IMR-90 (cell line): Measurements from ENCODE around the gene F12. TPM values are rescaled to one million over a fixed set of nuclear protein-coding genes. Genes with fewer than 3 reads are reported as not detected.

ENCODE experiments used
- ATAC-seq: fragments of 200-7000 bp; cut with Tn5 transposase; 2 replicates; pipeline ENCODE4 v1.9.1; 2020; ENCODE audit warnings: low read depth, mild to moderate bottlenecking, moderate library complexity
- BruUV-seq: library from RNA; stranded (reverse); fragments of 400-500 nt; replicated peaks from 2 replicates; lab custom pipeline; 2021; lab: Mats Ljungman, UMichigan
- CTCF ChIA-PET: fragments of 300-600 bp; formaldehyde crosslinking; extraction: SDS; loops from one replicate; lab custom pipeline; 2021; ENCODE audit warnings: antibody characterized with exemption; lab: Yijun Ruan, JAX
- POLR2A ChIA-PET: fragments of 300-600 bp; sonication (Branson Sonifier 250); formaldehyde crosslinking; loops from one replicate; lab custom pipeline; 2022; ENCODE audit warnings: antibody characterized with exemption; ENCODE audit not compliant: unreplicated experiment; lab: Charles Lee
- DNase-seq: peaks from one replicate; pipeline ENCODE4 v3.0.0; 2013
- H2AFZ ChIP-seq: replicated peaks from 2 replicates; pipeline ENCODE3; 2013; ENCODE audit warnings: low read length, mild to moderate bottlenecking; ENCODE audit not compliant: poor library complexity
- H2AK5ac ChIP-seq: 2 replicates; pipeline ENCODE4 v1.6.1; 2013; ENCODE audit warnings: low read depth, low read length, inconsistent platforms
- H2AK9ac ChIP-seq: replicated peaks from 2 replicates; pipeline ENCODE3; 2013; ENCODE audit warnings: mild to moderate bottlenecking, low read depth, low read length, moderate library complexity; ENCODE audit not compliant: poor library complexity
- H2BK120ac ChIP-seq: 2 replicates; pipeline ENCODE4 v1.6.1; 2013; ENCODE audit warnings: low read depth, low read length, inconsistent platforms
- H2BK15ac ChIP-seq: 3 replicates; pipeline ENCODE4 v1.6.1; 2013; ENCODE audit warnings: low read depth, low read length, inconsistent platforms
- H2BK20ac ChIP-seq: 2 replicates; pipeline ENCODE4 v1.6.1; 2013; ENCODE audit warnings: low read depth, mild to moderate bottlenecking, inconsistent platforms, low read length, moderate library complexity
- H2BK5ac ChIP-seq: 2 replicates; pipeline ENCODE4 v1.6.1; 2013; ENCODE audit warnings: mild to moderate bottlenecking, low read depth, low read length, inconsistent platforms; ENCODE audit not compliant: poor library complexity, severe bottlenecking
- H3K14ac ChIP-seq: replicated peaks from 2 replicates; pipeline ENCODE4 v1.6.1; 2013; ENCODE audit warnings: low read depth, low read length, inconsistent platforms
- H3K18ac ChIP-seq: 2 replicates; pipeline ENCODE4 v1.6.1; 2013; ENCODE audit warnings: low read depth, low read length, control low read depth
- H3K23ac ChIP-seq: 2 replicates; pipeline ENCODE4 v1.6.1; 2013; ENCODE audit warnings: low read depth, low read length, inconsistent platforms
- H3K27ac ChIP-seq: 2 replicates; pipeline ENCODE4 v1.5.1; 2013; ENCODE audit warnings: mild to moderate bottlenecking, control low read depth, low read length; ENCODE audit not compliant: insufficient read depth
- H3K27me3 ChIP-seq: 2 replicates; pipeline ENCODE4 v1.6.1; 2013; ENCODE audit warnings: low read length; ENCODE audit not compliant: control insufficient read depth, insufficient read depth
- H3K36me3 ChIP-seq: 2 replicates; pipeline ENCODE4 v1.6.1; 2013; ENCODE audit warnings: low read length, mixed read lengths; ENCODE audit not compliant: control insufficient read depth, insufficient read depth
- H3K4ac ChIP-seq: 2 replicates; pipeline ENCODE4 v1.6.1; 2013; ENCODE audit warnings: low read depth, low read length, inconsistent platforms
- H3K4me1 ChIP-seq: 2 replicates; pipeline ENCODE4 v1.6.1; 2013; ENCODE audit warnings: low read length, mixed read lengths; ENCODE audit not compliant: control insufficient read depth, insufficient read depth
- H3K4me2 ChIP-seq: 2 replicates; pipeline ENCODE4 v1.6.1; 2013; ENCODE audit warnings: low read depth, mild to moderate bottlenecking, control low read depth, low read length, moderate library complexity
- H3K4me3 ChIP-seq: 2 replicates; pipeline ENCODE4 v1.5.1; 2013; ENCODE audit warnings: low read depth, mild to moderate bottlenecking, control low read depth, low read length, moderate library complexity; ENCODE audit not compliant: insufficient read depth
- H3K56ac ChIP-seq: 2 replicates; pipeline ENCODE4 v1.6.1; 2013; ENCODE audit warnings: low read length, inconsistent platforms; ENCODE audit not compliant: insufficient read depth; ENCODE audit errors: extremely low read depth
- H3K79me1 ChIP-seq, 2 experiments: 2 replicates each; pipeline ENCODE4 v1.6.1; 2013; ENCODE audit warnings: low read length in 2 of 2, inconsistent platforms in 1 of 2, low read depth in 1 of 2
- H3K9ac ChIP-seq: 2 replicates; pipeline ENCODE4 v1.6.1; 2013; ENCODE audit warnings: low read depth, low read length, control low read depth
- H3K9me1 ChIP-seq: 2 replicates; pipeline ENCODE4 v1.6.1; 2013; ENCODE audit warnings: low read length, inconsistent platforms; ENCODE audit not compliant: insufficient read depth
- H3K9me3 ChIP-seq: 2 replicates; pipeline ENCODE4 v1.6.1; 2013; ENCODE audit warnings: low read length; ENCODE audit not compliant: control insufficient read depth, insufficient read depth
- H4K20me1 ChIP-seq: 2 replicates; pipeline ENCODE4 v1.6.1; 2013; ENCODE audit warnings: low read length, inconsistent platforms; ENCODE audit not compliant: insufficient read depth
- H4K5ac ChIP-seq: 2 replicates; pipeline ENCODE4 v1.6.1; 2013; ENCODE audit warnings: mild to moderate bottlenecking, low read depth, low read length, control low read depth
- H4K8ac ChIP-seq, 2 experiments: 2 replicates each; pipeline ENCODE4 v1.6.1; 2013; ENCODE audit warnings: low read depth in 2 of 2, low read length in 2 of 2, control low read depth in 1 of 2, inconsistent platforms in 1 of 2
- H4K91ac ChIP-seq: 2 replicates; pipeline ENCODE4 v1.6.1; 2013; ENCODE audit warnings: low read depth, low read length, inconsistent platforms; ENCODE audit not compliant: insufficient read depth
- BHLHE40 ChIP-seq: fragments of 150-350 bp; IDR thresholded peaks from 2 replicates; pipeline ENCODE4 v1.6.1; 2016; ENCODE audit warnings: mild to moderate bottlenecking, low read depth, low read length
- FOS ChIP-seq: fragments of 150-350 bp; IDR thresholded peaks from 2 replicates; pipeline ENCODE4 v1.6.1; 2016; ENCODE audit warnings: low read depth, low read length
- MAFK ChIP-seq: IDR thresholded peaks from 2 replicates; pipeline ENCODE4 v1.6.1; 2012; ENCODE audit warnings: low read depth, low read length, improper control_type of control experiment
- MXI1 ChIP-seq: IDR thresholded peaks from 2 replicates; pipeline ENCODE4 v1.6.1; 2012; ENCODE audit warnings: low read depth, mild to moderate bottlenecking, low read length, moderate library complexity, borderline replicate concordance
- NFE2L2 ChIP-seq: fragments of 150-350 bp; IDR thresholded peaks from 2 replicates; pipeline ENCODE4 v1.6.1; 2016; ENCODE audit warnings: low read depth, mild to moderate bottlenecking, low read length
- POLR2A ChIP-seq: IDR thresholded peaks from 2 replicates; pipeline ENCODE4 v1.6.1; 2012; ENCODE audit warnings: mild to moderate bottlenecking, low read depth, low read length
- RAD21 ChIP-seq: IDR thresholded peaks from 2 replicates; pipeline ENCODE4 v1.6.1; 2012; ENCODE audit warnings: low read length, improper control_type of control experiment
- RCOR1 ChIP-seq: IDR thresholded peaks from 2 replicates; pipeline ENCODE4 v1.6.1; 2012; ENCODE audit warnings: mild to moderate bottlenecking, low read length, improper control_type of control experiment; ENCODE audit not compliant: insufficient replicate concordance
- RFX5 ChIP-seq: IDR thresholded peaks from 2 replicates; pipeline ENCODE4 v1.8.0; 2012; ENCODE audit warnings: low read depth, mild to moderate bottlenecking, low read length, moderate library complexity
- SMC3 ChIP-seq: fragments of 150-350 bp; IDR thresholded peaks from 2 replicates; pipeline ENCODE4 v1.6.1; 2016; ENCODE audit warnings: low read depth, mild to moderate bottlenecking, antibody characterized with exemption, low read length, moderate library complexity
- WGBS, 2 experiments: methylation state at CpG; one replicate each; pipeline versions ENCODE4 v1.1.5 to v1.1.7; 2013; ENCODE audit warnings: missing lambda C conversion rate in 2 of 2; ENCODE audit not compliant: insufficient read length in 1 of 2; ENCODE audit errors: extremely low coverage in 2 of 2; 5-methylcytosine and 5-hydroxymethylcytosine counted together
- dilution Hi-C: fragments of 300-500 bp; cut with HindIII; formaldehyde crosslinking; loops from one replicate; pipeline ENCODE4 v1.14.3; 2018; ENCODE audit warnings: low sequenced_read_pairs; ENCODE audit not compliant: unreplicated experiment
- in situ Hi-C: fragments of 300-500 bp; cut with MboI; formaldehyde crosslinking; loops from 3 replicates; pipeline ENCODE4 v1.14.3; 2019; ENCODE audit warnings: low sequenced_read_pairs, inconsistent platforms, mixed read lengths
- intact Hi-C: fragments of 100-400 bp; cut with micrococcal nuclease; formaldehyde crosslinking; loops from 2 replicates; pipeline ENCODE4 v1.10.0; 2022
- polyA plus RNA-seq, 3 experiments: library from polyadenylated mRNA; depleted of rRNA; stranded (reverse); fragments of >200 nt; gene quantifications; 2 replicates each; pipeline ENCODE4 v1.2.3, GENCODE V29; 2012; ENCODE audit warnings: low replicate concordance in 1 of 3
- total RNA-seq: library from RNA; depleted of rRNA; stranded (reverse); fragments of >200 nt; gene quantifications from 2 replicates; pipeline ENCODE4 v1.2.3, GENCODE V29; 2012
- TF ChIP-seq, protein P1 (sequence below): fragments of 150-350 bp; IDR thresholded peaks from 2 replicates; pipeline ENCODE4 v1.6.1; 2017; ENCODE audit warnings: mild to moderate bottlenecking, antibody characterized with exemption, low read length, low read depth
- TF ChIP-seq, protein P2 (sequence below): conservative IDR thresholded peaks from 2 replicates; pipeline ENCODE4 v1.5.1; 2012; ENCODE audit warnings: mild to moderate bottlenecking, low read depth, low read length, improper control_type of control experiment
- TF ChIP-seq, protein P3 (sequence below): fragments of 150-350 bp; IDR thresholded peaks from 2 replicates; pipeline ENCODE4 v1.6.1; 2016; ENCODE audit warnings: low read depth, mild to moderate bottlenecking, low read length, moderate library complexity, borderline replicate concordance

The F12 gene
- total and polyA plus RNA-seq, 2 of the 4 experiments (the other 2 are of a cell fraction), result 0.36 to 1.2 TPM

DNA sequence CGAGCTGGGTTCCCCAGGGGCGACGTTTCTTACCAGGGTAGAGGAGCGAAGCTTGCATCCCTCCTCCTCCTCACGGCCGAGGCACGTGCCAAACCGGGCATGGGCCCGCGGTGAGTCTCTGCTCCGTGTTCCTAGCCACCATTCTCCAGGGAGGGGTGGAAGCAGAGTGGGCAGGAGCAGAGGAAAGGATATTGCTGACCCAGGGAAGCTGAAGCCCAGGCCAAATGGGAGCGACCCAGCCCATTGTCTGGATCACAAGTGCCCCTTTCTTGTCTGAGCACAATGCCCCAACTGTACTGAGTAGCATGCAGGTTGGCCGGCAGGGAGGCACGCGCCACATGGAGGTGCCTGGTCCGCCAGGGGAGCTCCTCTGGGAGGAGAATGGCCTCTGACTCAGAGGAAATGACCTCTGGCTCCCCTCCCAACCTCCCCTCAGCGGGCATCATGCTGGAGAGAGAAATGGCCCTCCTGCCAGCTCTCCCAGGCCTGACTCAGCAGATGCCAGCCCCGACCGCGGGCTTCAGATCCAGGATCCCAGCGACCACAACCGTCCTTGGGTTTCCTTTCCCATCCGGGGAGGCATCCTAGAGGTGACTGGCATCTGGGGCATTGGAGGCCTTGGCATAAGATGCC is 38.4 kb upstream of the F12 start:
- H3K14ac ChIP-seq, result peak overlapping the region; percentile 45; the same call in 1 of the 2 replicates
- peak overlapping the region; percentile 72 for H3K4ac ChIP-seq
- H4K8ac ChIP-seq, result peak overlapping the region; percentile 66 to 81; a peak in 3 of 4 replicates
- H3K9me1 ChIP-seq, result peaks cover 4% of the 10 kb centered on the region; the same call in 1 of the 2 replicates
- H3K18ac ChIP-seq, result no peak overlapping the region
- peak overlapping the region; percentile 1; the same call in 1 of the 2 replicates for H3K4me3 ChIP-seq
- CTCF ChIA-PET, result interaction anchor here (0.7 to 4.7 kb wide), 3 partner anchors 44 to 57 kb away, joined by 3 to 28 read pairs (median 5); no protein-coding TSS in a partner anchor
- 0 out of 2 replicates have a peak overlapping the region, but pooled peaks have one; percentile 1 for H3K56ac ChIP-seq
- peaks cover 11% of the 10 kb centered on the region; the same call in 1 of the 2 replicates for H4K20me1 ChIP-seq
- 0 out of 2 replicates have a peak overlapping the region, but pooled peaks have one; percentile 56 for H3K23ac ChIP-seq
- H3K4me2 ChIP-seq, result peak overlapping the region; percentile 23
- no peak overlapping the region for H2BK5ac ChIP-seq
- H2BK120ac ChIP-seq, result peak overlapping the region; percentile 42; the same call in 1 of the 2 replicates
- ATAC-seq, result peak; percentile 9
- dilution Hi-C loops, result no loop called here
- in situ Hi-C loops, result loop anchor here (5.0 kb wide), 2 partner anchors 40 to 135 kb away; partner anchors contain the start of genes F12 and MXD3
- no peaks in the 10 kb centered on the region for H3K9me3 ChIP-seq
- H2AFZ ChIP-seq, result peak overlapping the region; percentile 64
- intact Hi-C loops, result loop anchor here (2.0 kb wide), 2 partner anchors 43 to 57 kb away; no protein-coding TSS in a partner anchor
- POLR2A ChIA-PET, result interaction anchor here (0.6 kb wide), 1 partner anchor 9 kb away, joined by 4 read pairs; no protein-coding TSS in a partner anchor
- no TSS peak for BruUV-seq
- H4K5ac ChIP-seq, result peak overlapping the region; percentile 2; the same call in 1 of the 2 replicates
- no peaks in the 10 kb centered on the region for H3K27me3 ChIP-seq
- H2AK5ac ChIP-seq, result peak overlapping the region; percentile 82
- H3K36me3 ChIP-seq, result no peaks in the 10 kb centered on the region
- no CpG with 5 or more reads among the region's 23 CpGs for WGBS, 2 experiments
- peak overlapping the region; percentile 45 for H2AK9ac ChIP-seq
- no peak overlapping the region for H2BK15ac ChIP-seq
- H3K79me1 ChIP-seq, result peaks cover 0 to 4% of the 10 kb centered on the region in 2 experiments; a peak in 1 of 4 replicates
- H3K4me1 ChIP-seq, result peaks cover 10% of the 10 kb centered on the region
- no peak overlapping the region for H3K9ac ChIP-seq
- H3K27ac ChIP-seq, result peak overlapping the region; percentile 12; the same call in 1 of the 2 replicates
- H2BK20ac ChIP-seq, result no peak overlapping the region
- no peak overlapping the region; the same call in 1 of the 2 replicates for H4K91ac ChIP-seq
- DNase-seq, result peak; percentile 51
- TF ChIP-seq NFE2L2 (peak; percentile 34; the same call in 1 of the 2 replicates), SMC3 (no peak), MAFK (peak; percentile 53), RFX5 (no peak), POLR2A (no peak), BHLHE40 (peak; percentile 74), FOS (no peak), RCOR1 (no peak), MXI1 (peak; percentile 29; the same call in 1 of the 2 replicates), RAD21 (no peak)
- TF ChIP-seq, protein P1, sequence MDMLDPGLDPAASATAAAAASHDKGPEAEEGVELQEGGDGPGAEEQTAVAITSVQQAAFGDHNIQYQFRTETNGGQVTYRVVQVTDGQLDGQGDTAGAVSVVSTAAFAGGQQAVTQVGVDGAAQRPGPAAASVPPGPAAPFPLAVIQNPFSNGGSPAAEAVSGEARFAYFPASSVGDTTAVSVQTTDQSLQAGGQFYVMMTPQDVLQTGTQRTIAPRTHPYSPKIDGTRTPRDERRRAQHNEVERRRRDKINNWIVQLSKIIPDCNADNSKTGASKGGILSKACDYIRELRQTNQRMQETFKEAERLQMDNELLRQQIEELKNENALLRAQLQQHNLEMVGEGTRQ, result no peak
- TF ChIP-seq, protein P2, sequence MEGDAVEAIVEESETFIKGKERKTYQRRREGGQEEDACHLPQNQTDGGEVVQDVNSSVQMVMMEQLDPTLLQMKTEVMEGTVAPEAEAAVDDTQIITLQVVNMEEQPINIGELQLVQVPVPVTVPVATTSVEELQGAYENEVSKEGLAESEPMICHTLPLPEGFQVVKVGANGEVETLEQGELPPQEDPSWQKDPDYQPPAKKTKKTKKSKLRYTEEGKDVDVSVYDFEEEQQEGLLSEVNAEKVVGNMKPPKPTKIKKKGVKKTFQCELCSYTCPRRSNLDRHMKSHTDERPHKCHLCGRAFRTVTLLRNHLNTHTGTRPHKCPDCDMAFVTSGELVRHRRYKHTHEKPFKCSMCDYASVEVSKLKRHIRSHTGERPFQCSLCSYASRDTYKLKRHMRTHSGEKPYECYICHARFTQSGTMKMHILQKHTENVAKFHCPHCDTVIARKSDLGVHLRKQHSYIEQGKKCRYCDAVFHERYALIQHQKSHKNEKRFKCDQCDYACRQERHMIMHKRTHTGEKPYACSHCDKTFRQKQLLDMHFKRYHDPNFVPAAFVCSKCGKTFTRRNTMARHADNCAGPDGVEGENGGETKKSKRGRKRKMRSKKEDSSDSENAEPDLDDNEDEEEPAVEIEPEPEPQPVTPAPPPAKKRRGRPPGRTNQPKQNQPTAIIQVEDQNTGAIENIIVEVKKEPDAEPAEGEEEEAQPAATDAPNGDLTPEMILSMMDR, result no peak
- TF ChIP-seq, protein P3, sequence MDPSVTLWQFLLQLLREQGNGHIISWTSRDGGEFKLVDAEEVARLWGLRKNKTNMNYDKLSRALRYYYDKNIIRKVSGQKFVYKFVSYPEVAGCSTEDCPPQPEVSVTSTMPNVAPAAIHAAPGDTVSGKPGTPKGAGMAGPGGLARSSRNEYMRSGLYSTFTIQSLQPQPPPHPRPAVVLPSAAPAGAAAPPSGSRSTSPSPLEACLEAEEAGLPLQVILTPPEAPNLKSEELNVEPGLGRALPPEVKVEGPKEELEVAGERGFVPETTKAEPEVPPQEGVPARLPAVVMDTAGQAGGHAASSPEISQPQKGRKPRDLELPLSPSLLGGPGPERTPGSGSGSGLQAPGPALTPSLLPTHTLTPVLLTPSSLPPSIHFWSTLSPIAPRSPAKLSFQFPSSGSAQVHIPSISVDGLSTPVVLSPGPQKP, result no peak
